CD4-positive, alpha-beta T cell treated with Interleukin-2 at 100 ng/mL for 4 hours (primary cell): ENCODE results near the gene SOX10.

Source experiments
- DNase-seq: peaks from one replicate; pipeline ENCODE4 v3.0.0-alpha.2; 2020; ENCODE audit warnings: low spot score

SOX10 gene

GRCh38 chr22:37983860-37984791 lies at the start of gene SOX10:
Gene SOX10 (minus strand): TSS chr22:37984555. CDS start chr22:37983784, 771 bp downstream.
- DNase-seq, result no peak

GRCh38 chr22:38033522-38034277 lies 49.3 kb upstream of the SOX10 start:
- DNase-seq, result no peak

GRCh38 chr22:38032681-38033521 lies 48.5 kb upstream of the SOX10 start:
- no peak for DNase-seq

- no peak for DNase-seq
These were observed 47.1 kb upstream of the SOX10 start for GRCh38 chr22:38031491-38031890.

GRCh38 chr22:38030311-38031133 lies 46.2 kb upstream of the SOX10 start:
- DNase-seq, result no peak

- DNase-seq, result no peak
These were observed 45.5 kb upstream of the SOX10 start for GRCh38 chr22:38029901-38030300.

GRCh38 chr22:38029370-38029769 lies 45.0 kb upstream of the SOX10 start:
- no peak for DNase-seq

GRCh38 chr22:38028344-38029130 lies 44.2 kb upstream of the SOX10 start:
- DNase-seq, result no peak

GRCh38 chr22:38027487-38027886 lies 43.1 kb upstream of the SOX10 start:
- no peak for DNase-seq

GRCh38 chr22:38026130-38027111 lies 42.1 kb upstream of the SOX10 start:
- DNase-seq, result no peak

GRCh38 chr22:38025514-38025913 lies 41.2 kb upstream of the SOX10 start:
- DNase-seq, result no peak

- DNase-seq, result no peak
These were observed 38.7 kb upstream of the SOX10 start for GRCh38 chr22:38023045-38023444.

- DNase-seq, result no peak
These were observed 36.9 kb upstream of the SOX10 start for GRCh38 chr22:38021206-38021605.

- no peak for DNase-seq
These were observed 34.8 kb upstream of the SOX10 start for GRCh38 chr22:38018938-38019827.

- no peak for DNase-seq
These were observed 33.9 kb upstream of the SOX10 start for GRCh38 chr22:38017939-38018885.

GRCh38 chr22:38017272-38017920 lies 33.0 kb upstream of the SOX10 start:
- no peak for DNase-seq
